ENCODE data around the gene RNF217. TPM values are rescaled to one million over a fixed set of nuclear protein-coding genes. Genes with fewer than 3 reads are reported as not detected.
"Not testable (repeated sequence)": the region's sequence is repeated elsewhere in the genome, so short reads cannot be mapped to it uniquely, and the experiment has no call there.

The RNF217 gene
- total RNA-seq, 1 donor from 2014 or later = 27.7 TPM

GRCh38 chr6:124963416-124963785 is 1.2 kb downstream of the RNF217 start:
- DNase-seq (ENCODE audit: low read depth) = peak; percentile 76

- peak; percentile 84 for DNase-seq (ENCODE audit: low read depth)
Observed at GRCh38 chr6:124963831-124964763, 1.9 kb downstream of the RNF217 start.

GRCh38 chr6:124964764-124965105 is 2.5 kb downstream of the RNF217 start:
- peak; percentile 59 for DNase-seq (ENCODE audit: low read depth)

DNA sequence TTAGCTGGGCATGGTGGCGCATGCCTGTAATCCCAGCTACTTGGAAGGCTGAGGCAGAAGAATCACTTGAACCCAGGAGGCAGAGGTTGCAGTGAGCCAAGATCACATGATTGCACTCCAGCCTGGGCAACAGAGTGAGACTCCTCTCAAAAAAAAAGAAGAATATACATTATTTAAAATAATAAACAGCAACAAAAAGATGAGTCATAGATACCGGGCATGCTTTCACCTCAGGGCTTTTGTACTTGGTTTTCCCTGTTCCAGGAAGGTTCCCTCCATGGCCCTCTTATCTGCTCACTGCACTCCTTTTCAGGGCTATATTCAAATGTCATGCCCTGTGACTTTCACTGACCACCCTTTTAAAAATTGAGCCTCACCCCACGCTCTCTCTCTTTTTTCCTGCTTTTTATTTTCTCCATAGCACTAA is 3.2 kb downstream of the RNF217 start:
- DNase-seq (ENCODE audit: low read depth) = not testable (repeated sequence)

GRCh38 chr6:124967444-124967843 is 5.2 kb downstream of the RNF217 start:
- DNase-seq (ENCODE audit: low read depth) = no peak

GRCh38 chr6:124968401-124968800 is 6.2 kb downstream of the RNF217 start:
- no peak for DNase-seq (ENCODE audit: low read depth)

GRCh38 chr6:124970243-124970642 is 8.0 kb downstream of the RNF217 start:
- DNase-seq (ENCODE audit: low read depth) = no peak

GRCh38 chr6:124970763-124971162 is 8.5 kb downstream of the RNF217 start:
- no peak for DNase-seq (ENCODE audit: low read depth)

DNA sequence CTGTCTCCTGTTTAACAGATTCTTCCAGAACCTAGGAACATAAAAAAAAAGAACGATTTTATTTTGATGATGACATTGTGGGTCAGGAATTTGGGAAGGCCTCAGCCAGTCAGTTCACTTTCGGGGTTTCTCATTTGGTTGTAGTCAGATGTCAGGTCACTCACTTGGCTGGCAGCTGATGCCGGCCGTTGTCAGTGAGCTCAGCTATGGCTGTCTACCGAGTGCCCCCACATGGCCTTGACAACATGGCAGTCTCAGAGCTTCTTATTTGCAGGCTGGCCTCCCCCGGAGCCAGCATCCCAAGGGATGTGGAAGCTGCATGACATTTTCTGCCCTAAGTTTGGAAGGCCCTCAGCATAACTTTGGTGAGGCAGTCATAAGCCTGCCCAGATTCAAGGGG is 11.5 kb downstream of the RNF217 start:
- DNase-seq (ENCODE audit: low read depth) = no peak

- no peak for DNase-seq (ENCODE audit: low read depth)
Observed at GRCh38 chr6:124974771-124975377, 12.6 kb downstream of the RNF217 start.

- DNase-seq (ENCODE audit: low read depth) = peak; percentile 83
Observed at GRCh38 chr6:124977067-124977908, 15.1 kb downstream of the RNF217 start.

DNA sequence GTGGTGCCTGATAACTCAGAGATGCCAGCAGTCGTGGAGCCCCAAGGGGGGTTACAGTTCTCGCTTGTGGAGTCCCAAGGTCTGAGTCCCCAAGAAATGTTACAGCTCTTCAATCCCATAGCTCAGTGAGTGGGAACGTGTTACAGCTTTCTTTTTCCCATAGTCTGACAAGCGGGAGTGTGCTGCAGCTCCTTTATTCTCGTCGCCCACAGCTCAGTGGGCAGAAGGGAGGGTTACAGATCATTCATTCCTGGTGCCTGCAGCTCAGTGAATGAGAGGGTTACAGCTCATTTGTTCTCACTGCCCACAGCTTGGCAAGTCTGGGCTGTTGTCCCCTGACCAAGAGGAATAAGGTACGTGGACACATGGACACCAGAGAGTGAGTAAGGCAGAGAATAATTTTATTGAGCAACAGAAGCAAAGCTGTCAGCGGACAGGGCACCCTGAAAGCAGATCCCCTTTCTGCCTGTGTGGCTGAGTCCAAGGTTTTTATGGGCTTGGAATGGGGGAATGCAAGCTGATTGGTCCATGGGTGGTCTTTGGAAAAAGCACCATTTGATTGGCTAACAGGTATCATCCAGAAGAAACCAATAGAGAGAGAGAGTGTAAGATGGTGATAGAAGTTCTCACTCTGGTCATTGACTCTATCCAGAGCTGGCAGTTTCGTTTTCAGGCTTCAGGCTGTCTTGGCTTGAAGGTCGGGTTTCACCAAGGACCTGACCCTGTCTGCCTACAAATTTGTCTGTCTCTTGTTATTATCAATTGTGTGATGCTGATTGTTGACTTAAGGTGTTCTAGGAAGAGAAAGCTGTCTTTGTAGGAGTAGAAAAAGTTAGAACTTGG is 16.4 kb downstream of the RNF217 start:
- DNase-seq (ENCODE audit: low read depth) = no peak

GRCh38 chr6:124979294-124979678 is 17.0 kb downstream of the RNF217 start:
- no peak for DNase-seq (ENCODE audit: low read depth)

- DNase-seq (ENCODE audit: low read depth) = no peak
Observed at GRCh38 chr6:124982669-124983068, 20.4 kb downstream of the RNF217 start.

DNA sequence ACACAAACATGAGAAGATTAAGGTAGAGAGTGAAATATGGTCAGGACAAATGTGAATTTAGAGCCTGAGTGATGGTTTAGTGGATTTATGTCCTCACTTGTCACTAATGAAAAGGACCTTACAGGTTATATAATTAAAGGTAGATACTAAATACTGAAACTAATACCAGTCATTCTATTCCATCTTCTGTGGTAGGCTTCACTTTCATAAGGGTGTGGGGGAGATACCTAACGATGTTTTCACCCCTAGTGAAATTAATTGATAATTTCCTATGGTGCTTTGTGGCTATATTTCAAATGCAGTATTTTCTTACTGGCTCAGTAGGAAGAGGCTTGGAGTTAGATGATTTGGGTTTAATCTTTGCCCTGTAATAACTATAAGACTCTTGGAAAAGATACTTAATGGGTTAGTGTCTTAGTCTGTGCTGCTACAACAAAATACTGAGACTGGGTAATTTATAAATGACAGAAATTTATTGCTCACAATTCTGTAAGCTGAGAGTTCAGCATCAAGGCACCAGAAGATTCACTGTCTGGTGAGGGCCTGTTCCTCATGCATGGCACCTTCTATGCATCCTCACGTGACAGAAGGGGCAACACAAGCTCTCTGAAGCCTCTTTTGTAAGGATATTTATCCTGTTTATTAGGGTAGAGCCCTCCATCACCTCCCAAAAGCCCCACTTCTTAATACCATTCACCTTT is 21.3 kb downstream of the RNF217 start:
- DNase-seq (ENCODE audit: low read depth) = no peak

- peak; percentile 53 for DNase-seq (ENCODE audit: low read depth)
Observed at GRCh38 chr6:124984668-124985338, 22.6 kb downstream of the RNF217 start.

DNA sequence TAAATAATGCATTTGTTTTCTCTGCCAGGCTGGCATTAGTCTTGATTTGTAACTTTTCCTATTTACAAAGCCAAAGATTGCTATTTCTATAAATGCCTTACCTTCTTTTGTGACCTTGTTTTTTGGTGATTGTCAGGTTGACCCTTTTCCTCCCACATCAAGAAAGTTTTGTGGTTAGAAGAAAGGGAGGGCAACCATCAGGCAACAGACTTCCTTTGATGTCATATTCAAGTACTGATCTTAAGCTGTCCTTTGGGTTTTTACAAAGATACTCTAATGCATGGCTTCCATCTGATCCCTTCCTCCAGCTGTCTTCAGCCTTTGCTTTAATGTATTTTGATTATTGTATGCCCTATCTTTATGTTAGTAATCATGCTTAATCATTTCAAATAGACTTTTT is 23.9 kb downstream of the RNF217 start:
- DNase-seq (ENCODE audit: low read depth) = no peak

- DNase-seq (ENCODE audit: low read depth) = no peak
Observed at GRCh38 chr6:124987291-124987690, 25.1 kb downstream of the RNF217 start.

DNA sequence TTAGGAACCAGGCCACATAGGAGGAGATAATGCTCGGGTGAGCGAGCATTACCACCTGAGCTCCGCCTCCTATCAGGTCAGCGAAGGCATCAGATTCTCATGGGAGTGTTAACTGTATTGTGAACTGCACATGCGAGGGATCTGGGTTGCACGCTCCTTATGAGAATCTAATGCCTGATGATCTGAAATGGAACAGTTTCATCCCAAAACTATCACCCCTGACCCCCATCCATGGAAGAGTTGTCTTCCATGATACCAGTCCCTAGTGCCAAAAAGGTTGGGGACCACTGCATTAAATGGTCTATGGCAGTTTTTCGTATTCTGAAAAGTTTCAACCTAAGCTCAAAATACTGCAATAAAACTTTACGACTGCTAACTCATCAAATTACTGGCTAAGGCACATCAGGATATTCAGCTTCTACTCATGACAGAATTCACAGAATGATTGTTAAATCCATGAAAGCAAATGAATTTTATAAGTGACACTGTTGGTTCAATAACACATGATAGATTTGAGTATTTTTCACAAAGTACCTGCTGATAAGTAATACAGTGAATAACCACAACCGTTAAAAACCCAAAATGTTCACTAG is 25.9 kb downstream of the RNF217 start:
- no peak for DNase-seq (ENCODE audit: low read depth)

All from renal cortical epithelial cell (primary cell).